ENCODE results near the gene EFL1.

Gene EFL1

GRCh38 chr15:82262422-82263026 is at the start of gene EFL1, which contains the start of gene SAXO2 (continued):
- TF ChIP-seq ZNF274 (IDR thresholded peaks at IDR 0.05; ENCODE audit: low read length): no peak
- no peak for TF ChIP-seq ZNF274 (tag by site-specific recombination; IDR thresholded peaks at IDR 0.05; ENCODE audit: borderline replicate concordance)
- no peak for TF ChIP-seq ZNF23 (tag by site-specific recombination; IDR thresholded peaks at IDR 0.05; ENCODE audit: borderline replicate concordance)
- no peak for TF ChIP-seq HOXD13 (CRISPR knock-in tag; IDR thresholded peaks at IDR 0.05; ENCODE audit: borderline replicate concordance)
- TF ChIP-seq SP2 (tag by site-specific recombination; IDR thresholded peaks at IDR 0.05): peak; percentile 97
- TF ChIP-seq ZNF121 (tag by site-specific recombination; IDR thresholded peaks at IDR 0.05): no peak
- peak; percentile 88 for TF ChIP-seq ZNF600 (tag by site-specific recombination; IDR thresholded peaks at IDR 0.05)
- no peak for TF ChIP-seq PRDM2 (tag by site-specific recombination; IDR thresholded peaks at IDR 0.05; ENCODE audit: borderline replicate concordance)
- TF ChIP-seq ZNF48 (tag by site-specific recombination; IDR thresholded peaks at IDR 0.05): no peak
- no peak for TF ChIP-seq ZNF146 (tag by site-specific recombination; IDR thresholded peaks at IDR 0.05)
- no peak for TF ChIP-seq ZNF157 (tag by site-specific recombination; IDR thresholded peaks at IDR 0.05)
- no peak for TF ChIP-seq ZNF239 (tag by site-specific recombination; IDR thresholded peaks at IDR 0.05)
- TF ChIP-seq ZNF169 (tag by site-specific recombination; IDR thresholded peaks at IDR 0.05): no peak
- TF ChIP-seq ZNF548 (tag by site-specific recombination; IDR thresholded peaks at IDR 0.05): no peak
- TF ChIP-seq ZNF280D (tag by site-specific recombination; IDR thresholded peaks at IDR 0.05): no peak
- TF ChIP-seq KLF16 (tag by site-specific recombination; IDR thresholded peaks at IDR 0.05): peak; percentile 87
- TF ChIP-seq GFI1B (tag by site-specific recombination; IDR thresholded peaks at IDR 0.05): no peak
- TF ChIP-seq KLF1 (tag by site-specific recombination; IDR thresholded peaks at IDR 0.05): peak; percentile 83
- TF ChIP-seq GLI4 (tag by site-specific recombination; IDR thresholded peaks at IDR 0.05): no peak
- TF ChIP-seq SETDB1 (IDR thresholded peaks at IDR 0.05; ENCODE audit: insufficient read length, low read length): no peak
- TF ChIP-seq ZNF837 (tag by site-specific recombination; IDR thresholded peaks at IDR 0.05): no peak
- no peak for TF ChIP-seq TCF7L2 (IDR thresholded peaks at IDR 0.05; ENCODE audit: borderline replicate concordance, low read depth, low read length)
- no peak for TF ChIP-seq ZSCAN4 (tag by site-specific recombination; IDR thresholded peaks at IDR 0.05)
- no peak for TF ChIP-seq ZNF133 (tag by site-specific recombination; IDR thresholded peaks at IDR 0.05)
- TF ChIP-seq ZNF37A (tag by site-specific recombination; IDR thresholded peaks at IDR 0.05): no peak
- TF ChIP-seq ZNF16 (tag by site-specific recombination; IDR thresholded peaks at IDR 0.05; ENCODE audit: low read depth): no peak
- no peak for TF ChIP-seq ZNF423 (tag by site-specific recombination; IDR thresholded peaks at IDR 0.05)
- no peak for TF ChIP-seq ZNF350 (tag by site-specific recombination; IDR thresholded peaks at IDR 0.05)
- TF ChIP-seq HOXA7 (CRISPR knock-in tag; IDR thresholded peaks at IDR 0.05; ENCODE audit: borderline replicate concordance): no peak
- no peak for TF ChIP-seq ZNF521 (tag by site-specific recombination; IDR thresholded peaks at IDR 0.05)
- no peak for TF ChIP-seq ZNF529 (tag by site-specific recombination; IDR thresholded peaks at IDR 0.05; ENCODE audit: insufficient replicate concordance)
- TF ChIP-seq ZNF394 (tag by site-specific recombination; IDR thresholded peaks at IDR 0.05; ENCODE audit: borderline replicate concordance): peak; percentile 95
- 0 out of 2 replicates have a peak, but pooled peaks have one; percentile 14 for TF ChIP-seq ZBTB48 (tag by site-specific recombination; IDR thresholded peaks at IDR 0.05)
- no peak for TF ChIP-seq HOXC10 (CRISPR knock-in tag; IDR thresholded peaks at IDR 0.05)
